Trophoblast cell (in vitro differentiated cells and primary cell): ENCODE data around the gene ADGRF3.
"Not testable (repeated sequence)": the region's sequence is repeated elsewhere in the genome, so short reads cannot be mapped to it uniquely, and the experiment has no call there.

Source experiments
- DNase-seq, 2 donors: peaks; one replicate each; pipeline ENCODE4 v3.0.0-alpha.2; 2016
- H2AFZ ChIP-seq: 2 replicates; pipeline ENCODE4 v1.6.1; 2013; ENCODE audit warnings: low read length, moderate library complexity, mild to moderate bottlenecking; ENCODE audit not compliant: insufficient read depth, poor library complexity
- H2AK5ac ChIP-seq: 2 replicates; pipeline ENCODE4 v1.6.1; 2013; ENCODE audit warnings: mild to moderate bottlenecking, low read length
- H2BK120ac ChIP-seq: 2 replicates; pipeline ENCODE4 v1.6.1; 2013; ENCODE audit warnings: low read length, mild to moderate bottlenecking, moderate library complexity; ENCODE audit not compliant: insufficient read depth, poor library complexity
- H2BK12ac ChIP-seq: 2 replicates; pipeline ENCODE4 v1.6.1; 2013; ENCODE audit warnings: mild to moderate bottlenecking, low read length, moderate library complexity
- H2BK5ac ChIP-seq: 2 replicates; pipeline ENCODE4 v1.6.1; 2013; ENCODE audit warnings: low read length, low read depth, moderate library complexity, mild to moderate bottlenecking; ENCODE audit not compliant: poor library complexity
- H3K14ac ChIP-seq: 2 replicates; pipeline ENCODE4 v1.6.1; 2013; ENCODE audit warnings: mild to moderate bottlenecking, low read length
- H3K18ac ChIP-seq: 2 replicates; pipeline ENCODE4 v1.6.1; 2013; ENCODE audit warnings: mild to moderate bottlenecking, low read length
- H3K23ac ChIP-seq: 2 replicates; pipeline ENCODE4 v1.6.1; 2013; ENCODE audit warnings: low read length
- H3K27ac ChIP-seq: 2 replicates; pipeline ENCODE4 v1.5.1; 2013; ENCODE audit warnings: low read depth, mild to moderate bottlenecking, inconsistent platforms, low read length, moderate library complexity
- H3K27me3 ChIP-seq: 2 replicates; pipeline ENCODE4 v1.6.1; 2013; ENCODE audit warnings: inconsistent platforms, mild to moderate bottlenecking, low read length, moderate library complexity; ENCODE audit not compliant: insufficient read depth
- H3K36me3 ChIP-seq, 2 experiments: 1 replicate in 1 of 2; 2 replicates in 1 of 2; pipeline ENCODE4 v1.6.1; 2013; ENCODE audit warnings: low read length in 2 of 2, mild to moderate bottlenecking in 2 of 2, moderate library complexity in 1 of 2; ENCODE audit not compliant: insufficient read depth in 2 of 2, control insufficient read depth in 1 of 2
- H3K4ac ChIP-seq: 2 replicates; pipeline ENCODE4 v1.6.1; 2013; ENCODE audit warnings: low read depth, mild to moderate bottlenecking, low read length, moderate library complexity
- H3K4me1 ChIP-seq, 2 experiments: 1 replicate in 1 of 2; 2 replicates in 1 of 2; pipeline ENCODE4 v1.6.1; 2013; ENCODE audit warnings: low read length in 2 of 2, mild to moderate bottlenecking in 2 of 2, moderate library complexity in 1 of 2; ENCODE audit not compliant: insufficient read depth in 2 of 2, control insufficient read depth in 1 of 2
- H3K4me2 ChIP-seq: 2 replicates; pipeline ENCODE4 v1.6.1; 2013; ENCODE audit warnings: inconsistent platforms, mild to moderate bottlenecking, low read length, moderate library complexity
- H3K4me3 ChIP-seq: 2 replicates; pipeline ENCODE4 v1.5.1; 2013; ENCODE audit warnings: mild to moderate bottlenecking, low read depth, low read length, inconsistent platforms
- H3K79me1 ChIP-seq: one replicate; pipeline ENCODE4 v1.6.1; 2013; ENCODE audit warnings: low read length
- H3K79me2 ChIP-seq: 2 replicates; pipeline ENCODE4 v1.6.1; 2013; ENCODE audit warnings: low read length, mild to moderate bottlenecking; ENCODE audit not compliant: control insufficient read depth, insufficient read depth, poor library complexity
- H3K9ac ChIP-seq: 2 replicates; pipeline ENCODE4 v1.6.1; 2013; ENCODE audit warnings: mild to moderate bottlenecking, low read length
- H3K9me3 ChIP-seq: 2 replicates; pipeline ENCODE4 v1.6.1; 2013; ENCODE audit warnings: low read depth, mild to moderate bottlenecking, control low read depth, inconsistent platforms, low read length; ENCODE audit not compliant: insufficient read depth
- H4K12ac ChIP-seq: 2 replicates; pipeline ENCODE4 v1.6.1; 2013; ENCODE audit warnings: low read depth, mild to moderate bottlenecking, low read length, moderate library complexity
- H4K8ac ChIP-seq: 2 replicates; pipeline ENCODE4 v1.6.1; 2013; ENCODE audit warnings: low read depth, mild to moderate bottlenecking, low read length, moderate library complexity
- H4K91ac ChIP-seq: one replicate; pipeline ENCODE4 v1.6.1; 2013; ENCODE audit warnings: low read depth, mild to moderate bottlenecking, low read length, moderate library complexity
- WGBS: extraction: QIAGEN DNeasy Blood & Tissue Kit; methylation state at CpG from one replicate; pipeline ENCODE4 v1.1.7; 2013; ENCODE audit warnings: missing lambda C conversion rate; ENCODE audit not compliant: insufficient read length, insufficient coverage; ENCODE audit errors: extremely low coverage; 5-methylcytosine and 5-hydroxymethylcytosine counted together

The ADGRF3 gene

DNA sequence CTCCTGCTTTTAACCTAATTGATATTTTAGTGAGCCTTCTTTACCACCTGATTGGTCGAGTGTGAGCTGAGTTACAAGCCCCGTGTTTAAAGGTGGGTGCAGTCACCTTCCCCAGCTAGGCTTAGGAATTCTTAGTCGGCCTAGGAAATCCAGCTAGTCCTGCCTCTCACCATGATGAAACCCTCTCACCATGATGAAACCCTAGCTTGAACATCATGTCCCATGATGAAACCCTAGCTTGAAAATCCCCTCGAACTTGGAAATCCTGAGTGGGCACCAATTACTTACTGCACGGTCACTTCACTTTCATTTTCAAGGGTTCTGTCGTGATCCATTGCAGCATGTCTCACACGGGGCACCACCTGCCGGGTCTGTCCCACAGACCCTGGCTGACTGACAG is 87.8 kb downstream of the ADGRF3 start:
- not testable (repeated sequence) for H3K4me2 ChIP-seq, H3K27me3 ChIP-seq, H3K14ac ChIP-seq, H3K4me1 ChIP-seq, H3K79me1 ChIP-seq, H2BK5ac ChIP-seq, H3K4me3 ChIP-seq, H3K4ac ChIP-seq, H2AK5ac ChIP-seq, H4K12ac ChIP-seq, H3K18ac ChIP-seq, H4K8ac ChIP-seq, H4K91ac ChIP-seq, H3K9ac ChIP-seq, H2AFZ ChIP-seq, H3K27ac ChIP-seq, H3K9me3 ChIP-seq, H2BK120ac ChIP-seq, H3K23ac ChIP-seq, H3K79me2 ChIP-seq, H2BK12ac ChIP-seq
- peaks cover 7 to 10% of the 10 kb centered on the region in 2 experiments for H3K36me3 ChIP-seq
- peak in 1 of 2 donors; percentile 6 for DNase-seq
- no CpG with 5 or more reads among the region's 8 CpGs for WGBS
